Cardiac atrium fibroblast (primary cell): ENCODE results near the gene HOXA5. TPM values are rescaled to one million over a fixed set of nuclear protein-coding genes. Genes with fewer than 3 reads are reported as not detected.

ENCODE experiments used
- total RNA-seq: library from RNA; depleted of rRNA; stranded (reverse); fragments of >200 nt; gene quantifications from 2 replicates; pipeline ENCODE4 v1.2.3, GENCODE V29; 2015

The HOXA5 gene
- not detected in 2 replicates for total RNA-seq

DNA sequence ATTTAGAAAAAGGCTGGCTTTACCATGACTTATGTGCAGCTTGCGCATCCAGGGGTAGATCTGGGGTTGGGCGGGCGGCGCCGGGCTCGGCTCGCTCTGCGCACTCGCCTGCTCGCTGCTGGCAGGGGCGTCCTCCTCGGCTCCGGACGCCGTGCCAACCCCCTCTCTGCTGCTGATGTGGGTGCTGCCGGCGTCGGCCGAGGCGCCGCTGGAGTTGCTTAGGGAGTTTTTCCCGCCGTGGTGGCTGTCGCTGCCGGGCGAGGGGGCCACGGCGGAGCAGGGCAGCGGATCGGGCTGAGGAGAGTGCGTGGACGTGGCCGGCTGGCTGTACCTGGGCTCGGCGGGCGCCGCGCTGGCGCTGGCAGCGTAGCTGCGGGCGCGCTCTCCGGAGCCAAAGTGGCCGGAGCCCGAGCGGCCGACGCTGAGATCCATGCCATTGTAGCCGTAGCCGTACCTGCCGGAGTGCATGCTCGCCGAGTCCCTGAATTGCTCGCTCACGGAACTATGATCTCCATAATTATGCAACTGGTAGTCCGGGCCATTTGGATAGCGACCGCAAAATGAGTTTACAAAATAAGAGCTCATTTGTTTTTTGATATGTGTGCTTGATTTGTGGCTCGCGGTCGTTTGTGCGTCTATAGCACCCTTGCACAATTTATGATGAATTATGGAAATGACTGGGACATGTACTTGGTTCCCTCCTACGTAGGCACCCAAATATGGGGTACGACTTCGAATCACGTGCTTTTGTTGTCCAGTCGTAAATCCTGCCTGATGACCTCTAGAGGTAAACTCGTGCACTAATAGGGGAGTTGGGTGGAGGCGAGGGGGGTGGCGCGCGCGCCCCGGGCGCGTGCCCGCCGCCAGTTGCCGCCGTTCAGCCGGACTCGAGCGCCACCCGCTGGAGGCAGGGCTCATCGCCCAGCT, at the start of gene HOXA5:
Gene HOXA5, minus strand, starts transcription at position 659 of the 927 bp plus-strand sequence. Its CDS starts 74 bp downstream, at position 585.

DNA sequence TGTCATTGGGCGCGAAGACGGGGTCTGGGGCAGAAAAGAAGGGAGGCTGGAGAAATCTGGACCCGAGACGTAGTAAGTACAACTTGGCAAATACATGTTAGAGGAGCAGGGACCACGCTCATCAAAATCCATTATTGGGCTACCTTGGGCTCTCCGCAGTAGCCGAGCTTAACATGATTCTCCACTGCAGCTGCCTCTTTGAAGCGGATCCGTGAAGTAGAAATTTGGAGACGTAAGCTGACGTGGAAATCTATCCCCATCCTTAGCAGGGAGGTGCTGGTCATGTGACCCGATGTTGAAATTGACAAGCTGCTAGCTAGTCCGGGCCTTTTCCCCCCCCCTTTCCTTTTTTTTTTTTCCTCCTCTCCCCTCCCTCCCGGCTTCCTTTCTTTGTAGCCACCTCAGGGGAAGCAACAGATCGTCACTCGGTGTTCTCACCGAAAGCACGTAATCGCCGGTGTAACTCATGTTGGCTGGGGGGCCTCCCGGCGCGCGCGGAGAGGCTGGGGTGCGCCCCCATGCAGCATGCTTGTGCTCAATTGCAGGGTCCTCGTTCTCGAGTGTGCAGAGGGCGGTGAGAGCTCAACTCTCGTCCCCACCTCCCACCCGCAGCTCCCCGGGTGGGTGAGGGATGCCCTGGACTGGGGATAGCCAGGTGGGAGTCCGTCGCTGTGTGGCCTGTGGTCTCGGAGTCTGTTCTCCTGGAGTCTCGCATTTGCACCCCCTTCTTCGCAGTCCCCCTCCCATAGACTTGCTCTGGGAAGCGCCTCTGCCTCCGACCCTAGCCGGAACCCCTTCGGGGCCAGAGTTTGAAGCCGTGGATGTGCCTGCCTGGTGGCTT, 41.8 kb upstream of the HOXA5 start, which contains the start of gene HOXA11:
Gene HOXA11, minus strand, starts transcription at position 220 of the 841 bp plus-strand sequence. Its CDS starts 88 bp downstream, at position 132.

DNA sequence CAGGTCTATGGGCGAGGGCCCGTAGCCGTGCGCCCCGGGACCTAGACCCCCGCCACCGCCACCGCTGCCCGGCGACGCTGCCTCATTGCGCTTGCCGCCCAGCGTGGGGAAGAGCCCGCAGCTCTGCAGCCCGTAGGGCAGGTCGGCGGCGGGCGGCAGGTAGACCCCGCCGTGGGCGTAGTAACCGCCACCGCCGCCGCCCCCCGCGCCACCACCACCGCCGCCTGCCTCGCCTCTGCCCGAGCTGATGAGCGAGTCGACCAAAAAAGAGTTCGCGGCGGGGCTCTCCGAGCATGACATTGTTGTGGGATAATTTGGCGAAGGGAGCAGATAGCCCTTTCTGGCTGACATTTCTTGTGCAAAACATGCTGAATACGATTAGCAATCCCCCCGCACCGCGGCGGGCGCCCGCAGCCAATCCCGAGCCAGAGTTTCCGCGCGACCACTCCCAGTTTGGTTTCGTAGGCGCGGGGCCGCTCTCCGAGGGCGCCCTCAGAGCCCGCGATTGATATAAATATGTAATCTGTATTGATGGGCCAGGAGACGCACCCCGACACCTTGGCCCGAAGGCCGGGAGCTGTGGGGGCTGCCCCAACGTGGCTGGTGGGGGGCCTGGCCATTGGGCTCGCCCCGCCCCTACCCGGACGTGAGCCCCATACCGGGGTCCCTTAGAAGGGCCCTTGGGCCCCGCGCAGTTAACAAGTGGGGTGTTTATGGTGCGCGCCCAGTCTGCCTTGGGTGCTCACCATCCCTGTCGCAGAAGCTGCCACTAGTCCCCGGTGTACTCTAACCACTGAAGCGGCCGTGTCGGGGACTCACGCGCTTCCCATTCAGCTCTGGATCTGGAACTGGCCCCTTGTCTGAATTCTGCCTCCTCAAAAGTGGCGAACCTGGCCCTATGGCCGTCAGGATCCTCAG, 30.7 kb upstream of the HOXA5 start, which contains the start of gene HOXA10:
Gene HOXA10, minus strand, starts transcription at position 365 of the 918 bp plus-strand sequence. Its CDS starts 14 bp downstream, at position 351.

DNA sequence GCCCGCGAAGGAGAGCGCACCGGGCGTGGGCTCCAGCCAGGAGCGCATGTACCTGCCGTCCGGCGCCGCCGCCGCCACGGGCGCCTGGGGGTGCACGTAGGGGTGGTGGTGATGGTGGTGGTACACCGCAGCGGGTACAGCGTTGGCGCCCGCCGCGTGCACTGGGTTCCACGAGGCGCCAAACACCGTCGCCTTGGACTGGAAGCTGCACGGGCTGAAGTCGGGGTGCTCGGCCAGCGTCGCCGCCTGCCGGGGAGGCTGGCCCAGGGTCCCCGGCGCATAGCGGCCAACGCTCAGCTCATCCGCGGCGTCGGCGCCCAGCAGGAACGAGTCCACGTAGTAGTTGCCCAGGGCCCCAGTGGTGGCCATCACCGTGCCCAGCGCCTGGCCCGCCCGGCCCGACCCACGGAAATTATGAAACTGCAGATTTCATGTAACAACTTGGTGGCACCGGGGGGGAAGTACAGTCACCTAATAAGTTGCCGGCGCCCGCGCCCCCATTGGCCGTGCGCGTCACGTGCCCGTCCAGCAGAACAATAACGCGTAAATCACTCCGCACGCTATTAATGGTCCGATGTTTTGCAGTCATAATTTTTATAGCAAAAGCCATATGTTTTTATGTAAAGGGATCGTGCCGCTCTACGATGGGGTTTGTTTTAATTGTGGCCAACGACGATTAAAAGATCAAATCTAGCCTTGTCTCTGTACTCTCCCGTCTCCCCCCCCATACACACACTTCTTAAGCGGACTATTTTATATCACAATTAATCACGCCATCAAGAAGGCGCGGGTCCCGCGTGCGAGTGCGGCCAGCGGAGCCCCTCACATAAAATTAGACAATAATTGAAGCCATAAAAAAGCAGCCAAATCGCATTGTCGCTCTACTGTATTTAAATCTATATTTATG, 21.9 kb upstream of the HOXA5 start, which contains the start of gene HOXA9:
Gene HOXA9, minus strand, starts transcription at position 449 of the 907 bp plus-strand sequence. Its CDS starts 80 bp downstream, at position 369.

DNA sequence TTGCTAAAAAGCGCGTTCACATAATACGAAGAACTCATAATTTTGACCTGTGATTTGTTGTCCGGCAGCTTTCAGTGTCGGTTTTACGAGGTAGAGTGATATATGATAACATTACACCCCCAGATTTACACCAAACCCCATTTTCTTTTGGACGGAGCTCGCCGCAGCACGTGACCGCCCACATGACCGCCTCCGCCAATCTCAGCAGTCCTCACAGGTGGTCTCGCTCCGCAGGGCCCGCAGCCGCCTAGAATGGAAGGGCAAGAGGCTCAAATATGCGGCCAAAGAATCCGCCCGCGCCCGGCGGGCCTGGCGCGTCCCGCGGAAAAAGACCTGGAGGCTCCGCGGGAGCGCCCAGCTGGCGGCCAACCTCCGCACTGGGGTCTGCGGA, 13.0 kb upstream of the HOXA5 start, which contains the start of gene HOXA7:
Gene HOXA7, minus strand, starts transcription at position 168 of the 391 bp plus-strand sequence. Its CDS starts 130 bp downstream, at position 38.

DNA sequence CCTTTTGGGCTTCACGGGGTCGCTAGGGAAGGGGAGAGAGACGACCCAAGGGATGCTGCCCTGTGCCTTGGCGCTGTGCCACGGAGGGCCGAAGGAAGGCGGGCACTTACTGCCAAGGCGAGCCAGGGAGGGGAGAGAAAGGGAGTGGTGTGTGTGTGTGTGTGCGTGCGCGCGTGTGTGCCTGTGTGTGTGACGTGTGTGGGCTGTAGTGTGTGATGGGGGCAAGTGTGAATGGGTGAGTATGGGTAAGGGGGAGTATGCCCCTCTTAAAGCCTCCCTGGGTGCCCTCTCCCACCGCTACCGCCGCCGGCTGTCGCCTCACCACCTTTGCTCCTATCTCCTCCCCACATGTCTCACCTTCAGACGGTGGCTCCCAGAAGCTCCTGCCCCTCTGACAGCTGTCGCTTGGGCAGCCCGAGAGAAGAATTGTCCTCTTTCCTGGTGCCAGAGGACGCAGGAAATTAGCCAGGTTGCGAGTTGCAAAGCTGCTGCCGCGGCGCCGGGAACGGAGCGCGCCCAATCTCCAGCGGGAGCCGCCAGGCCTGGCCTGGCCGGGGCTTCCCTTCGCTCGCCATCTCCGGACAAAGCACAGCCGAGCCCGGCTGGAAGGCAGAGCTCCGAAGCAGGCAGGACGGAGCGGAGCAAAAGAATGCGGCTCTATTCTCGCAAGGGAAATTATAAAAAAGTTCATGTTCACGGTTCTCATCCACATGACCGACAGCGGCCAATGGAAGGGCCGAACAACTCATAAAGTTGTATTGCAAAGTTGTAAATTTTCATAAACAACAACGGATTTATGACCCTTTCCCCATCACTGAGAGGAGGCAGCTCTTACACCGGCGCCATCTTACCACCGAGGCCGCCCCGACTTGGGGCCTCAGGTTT, 8.7 kb upstream of the HOXA5 start, which contains the start of gene HOXA3:
Gene HOXA3, minus strand, starts transcription at position 653 of the 885 bp plus-strand sequence. CDS start 41,943 bp downstream, outside the sequence.

DNA sequence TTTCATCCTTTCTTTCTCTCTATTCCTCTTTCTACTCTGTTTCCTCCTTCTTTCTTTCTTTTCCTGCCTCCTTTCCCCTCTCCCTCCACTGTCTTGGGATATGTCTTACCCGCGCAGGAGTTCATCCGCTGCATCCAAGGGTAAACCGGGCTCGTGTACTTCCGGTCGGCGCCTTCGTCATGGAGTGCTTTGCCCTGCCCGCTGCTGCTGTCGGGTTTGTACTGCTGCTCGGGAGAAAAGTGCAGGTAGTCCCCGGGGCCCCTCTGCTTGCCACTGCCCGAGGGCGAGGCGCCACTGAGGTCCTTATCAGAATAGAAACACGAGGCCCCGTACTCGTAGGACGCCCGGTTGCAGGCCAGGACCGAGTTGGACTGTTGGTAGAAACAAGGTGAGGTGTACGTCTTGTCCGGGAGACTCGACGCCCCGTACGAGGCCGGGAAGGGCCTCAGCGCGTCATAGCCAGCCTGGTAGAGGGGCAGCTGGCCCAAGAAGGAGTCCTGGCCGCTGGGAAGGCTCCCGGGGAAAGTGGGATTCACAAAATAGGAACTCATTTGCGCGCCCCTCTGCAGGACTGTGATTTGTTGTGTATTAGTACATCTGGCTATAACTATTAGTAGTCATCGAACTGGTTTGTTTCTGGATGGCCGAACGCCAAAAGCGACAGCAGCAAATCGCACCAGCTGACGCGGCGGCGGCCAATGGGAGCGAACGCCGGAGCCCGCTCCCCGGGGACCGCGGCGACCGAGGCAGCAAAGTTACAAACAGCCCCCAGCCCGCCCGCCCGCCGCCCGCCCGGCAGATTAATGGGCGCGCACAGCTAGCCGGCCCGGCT, 3.9 kb upstream of the HOXA5 start, which contains the start of gene HOXA6:
Gene HOXA6, minus strand, starts transcription at position 576 of the 832 bp plus-strand sequence. Its CDS starts 25 bp downstream, at position 551.

DNA sequence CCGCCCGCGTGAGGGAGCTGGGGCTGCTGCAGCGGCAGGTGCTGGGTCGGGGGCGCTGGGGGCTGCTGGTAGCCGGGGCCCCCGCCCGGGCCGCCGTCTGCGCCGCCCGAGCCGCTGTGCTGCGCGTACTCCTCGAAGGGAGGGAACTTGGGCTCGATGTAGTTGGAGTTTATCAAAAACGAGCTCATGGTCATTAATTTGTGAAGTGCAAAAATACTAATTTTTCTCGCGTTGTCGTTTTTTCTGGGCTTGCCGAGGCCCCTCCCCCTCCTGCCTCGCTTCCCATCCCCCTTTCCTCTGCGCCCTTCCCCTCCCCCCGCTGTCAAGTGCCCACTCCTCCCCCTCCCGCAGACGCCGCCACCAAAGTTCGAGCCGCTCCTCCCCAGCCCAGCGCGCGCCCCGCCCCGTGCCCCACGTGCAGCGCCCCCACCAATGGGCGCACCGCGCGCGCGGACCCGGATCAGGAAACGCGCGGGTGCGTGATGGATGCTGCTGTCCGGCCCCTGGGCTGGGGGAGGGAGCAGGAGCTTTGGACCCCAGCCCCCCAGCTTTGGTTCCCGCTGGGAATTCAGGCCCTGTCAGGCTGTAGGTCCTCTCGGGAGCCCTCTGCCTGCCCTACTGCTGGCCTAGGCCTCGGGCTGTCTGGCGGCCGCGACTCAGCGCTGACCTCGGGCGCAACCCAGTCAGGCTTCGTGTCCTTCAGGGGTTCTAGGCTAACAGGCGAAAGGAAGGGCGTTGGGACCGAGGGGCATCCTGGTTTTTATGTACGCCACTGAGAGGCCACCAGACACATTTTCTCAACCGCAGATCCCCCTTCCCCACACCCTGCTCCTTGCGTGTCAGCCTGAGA, 12.7 kb downstream of the HOXA5 start, which contains the start of gene HOXA4:
Gene HOXA4, minus strand, starts transcription at position 218 of the 850 bp plus-strand sequence. Its CDS starts 24 bp downstream, at position 194.

DNA sequence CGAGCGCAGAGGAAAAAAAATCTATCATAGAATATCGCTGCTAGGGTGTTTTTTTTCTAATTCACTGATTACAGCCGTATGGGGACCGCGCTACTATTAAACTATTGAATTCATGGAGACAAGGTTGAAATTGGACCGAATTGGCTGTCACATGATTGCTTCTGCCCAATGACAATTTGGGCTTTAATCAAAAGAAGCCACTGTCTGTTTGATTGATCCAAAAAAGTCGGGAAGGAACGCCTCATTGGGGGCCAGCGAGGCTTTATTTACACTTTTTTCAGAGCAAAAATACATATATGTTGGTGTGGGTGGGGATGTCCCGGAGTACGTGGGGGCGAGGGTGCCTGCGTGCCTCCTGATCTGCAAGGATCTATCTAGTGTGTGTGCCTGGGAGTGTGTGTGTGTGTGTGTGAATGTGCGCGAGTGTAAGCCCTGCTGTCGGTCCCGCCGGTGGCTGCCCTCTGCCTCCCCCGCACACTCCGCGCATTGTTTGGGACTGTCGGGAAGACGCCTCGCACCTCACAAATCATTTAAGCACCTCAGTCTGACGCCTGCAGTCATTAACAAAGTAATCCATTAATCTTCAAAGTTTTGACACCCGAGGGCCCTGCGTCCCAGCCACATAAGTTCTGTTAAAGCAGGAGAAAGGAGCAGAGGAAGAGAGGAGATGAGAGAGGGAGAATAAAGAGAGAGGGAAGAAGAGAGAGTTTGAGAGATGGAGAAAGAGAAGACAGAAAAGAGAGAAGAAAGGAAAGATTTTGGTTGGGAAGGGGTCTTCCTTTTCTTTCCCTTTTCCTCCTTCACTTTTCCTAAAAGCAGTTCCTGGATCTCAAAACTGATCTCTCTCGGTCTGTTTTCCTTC, 40.7 kb downstream of the HOXA5 start, which contains the start of gene HOXA2:
Gene HOXA2, minus strand, starts transcription at position 103 of the 862 bp plus-strand sequence. CDS start 183 bp downstream, outside the sequence.

DNA sequence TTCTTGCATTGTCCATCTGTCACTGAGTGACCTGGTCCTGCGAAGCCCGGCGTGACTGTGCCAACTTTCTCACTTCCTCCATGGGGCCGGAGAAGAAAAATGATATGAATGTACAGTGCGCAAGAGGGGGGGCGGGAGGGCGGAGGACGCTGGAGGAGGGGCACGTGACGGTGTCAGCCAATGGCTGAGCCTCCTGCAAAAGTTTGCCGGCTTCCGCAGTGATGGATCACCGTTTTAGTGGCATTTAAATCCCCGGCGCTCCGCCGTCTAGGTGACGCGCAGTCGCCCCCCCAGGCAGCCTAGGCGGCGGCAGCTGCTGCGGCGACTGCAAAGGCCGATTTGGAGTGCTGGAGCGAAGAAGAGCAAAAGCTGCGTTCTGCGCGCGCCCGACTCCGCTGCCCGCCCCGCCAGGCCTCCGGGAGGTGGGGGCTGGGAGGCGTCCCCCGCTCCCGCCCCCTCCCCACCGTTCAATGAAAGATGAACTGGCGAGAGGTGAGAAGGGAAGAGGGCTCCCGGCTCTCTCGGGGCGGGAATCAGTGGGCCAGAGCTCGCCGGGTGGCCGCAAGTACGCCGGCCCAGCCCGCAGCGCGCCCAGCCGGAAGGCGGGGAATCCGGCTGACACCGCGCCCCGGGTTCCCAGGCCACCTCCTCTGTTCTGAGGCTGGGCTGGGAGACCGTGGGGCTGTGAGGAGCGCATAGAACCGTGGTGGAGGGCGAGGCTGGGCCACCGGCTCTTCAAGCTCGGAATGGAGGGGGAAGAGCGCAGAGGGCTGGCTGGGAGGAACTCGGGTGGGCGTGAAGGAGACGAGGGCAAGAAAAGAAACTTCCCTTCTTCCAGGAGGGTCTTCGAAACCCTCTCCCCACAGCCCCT, 47.3 kb downstream of the HOXA5 start, which contains the start of gene HOXA1:
Gene HOXA1, minus strand, starts transcription at position 104 of the 871 bp plus-strand sequence. Its CDS starts 88 bp downstream, at position 16.

